HEK293 (cell line): ENCODE data around the gene LAG3.

Experiments
- CTCF ChIP-seq: fragments of 450-650 bp; formaldehyde crosslinking; IDR thresholded peaks from 2 replicates; pipeline ENCODE4 v1.5.1; 2016; ENCODE audit warnings: missing biosample characterization, missing genetic modification characterization
- KLF1 ChIP-seq: fragments of 450-650 bp; formaldehyde crosslinking; IDR thresholded peaks from 2 replicates; pipeline ENCODE4 v1.5.1; 2016; ENCODE audit warnings: missing biosample characterization, missing genetic modification characterization
- REST ChIP-seq: fragments of 450-650 bp; formaldehyde crosslinking; IDR thresholded peaks from 2 replicates; pipeline ENCODE4 v1.5.1; 2016; ENCODE audit warnings: missing biosample characterization, missing genetic modification characterization
- ZBTB26 ChIP-seq: fragments of 450-650 bp; formaldehyde crosslinking; optimal IDR thresholded peaks from 2 replicates; pipeline ENCODE3; 2016; ENCODE audit warnings: missing biosample characterization, mild to moderate bottlenecking, missing genetic modification characterization
- ZNF140 ChIP-seq: fragments of 450-650 bp; formaldehyde crosslinking; IDR thresholded peaks from 2 replicates; pipeline ENCODE4 v1.5.1; 2016; ENCODE audit warnings: missing biosample characterization, missing genetic modification characterization
- ZNF16 ChIP-seq: fragments of 450-650 bp; formaldehyde crosslinking; IDR thresholded peaks from 2 replicates; pipeline ENCODE4 v1.5.1; 2016; ENCODE audit warnings: low read depth, missing biosample characterization, missing genetic modification characterization
- ZNF37A ChIP-seq: fragments of 450-650 bp; IDR thresholded peaks from 2 replicates; pipeline ENCODE4 v1.5.1; 2018; ENCODE audit warnings: missing biosample characterization, missing genetic modification characterization
- TF ChIP-seq, protein P1 (sequence below): fragments of 450-650 bp; formaldehyde crosslinking; IDR thresholded peaks from 2 replicates; pipeline ENCODE4 v1.5.1; 2016; ENCODE audit warnings: missing biosample characterization, missing genetic modification characterization, low read depth
- TF ChIP-seq, protein P2 (sequence below): fragments of 450-650 bp; IDR thresholded peaks from 2 replicates; pipeline ENCODE4 v1.5.1; 2018; ENCODE audit warnings: missing biosample characterization, missing genetic modification characterization

GRCh38 chr12:6742834-6743233 lies 29.5 kb upstream of the LAG3 start:
- TF ChIP-seq ZBTB26 (tag by site-specific recombination) = no peak
- TF ChIP-seq, protein P1, sequence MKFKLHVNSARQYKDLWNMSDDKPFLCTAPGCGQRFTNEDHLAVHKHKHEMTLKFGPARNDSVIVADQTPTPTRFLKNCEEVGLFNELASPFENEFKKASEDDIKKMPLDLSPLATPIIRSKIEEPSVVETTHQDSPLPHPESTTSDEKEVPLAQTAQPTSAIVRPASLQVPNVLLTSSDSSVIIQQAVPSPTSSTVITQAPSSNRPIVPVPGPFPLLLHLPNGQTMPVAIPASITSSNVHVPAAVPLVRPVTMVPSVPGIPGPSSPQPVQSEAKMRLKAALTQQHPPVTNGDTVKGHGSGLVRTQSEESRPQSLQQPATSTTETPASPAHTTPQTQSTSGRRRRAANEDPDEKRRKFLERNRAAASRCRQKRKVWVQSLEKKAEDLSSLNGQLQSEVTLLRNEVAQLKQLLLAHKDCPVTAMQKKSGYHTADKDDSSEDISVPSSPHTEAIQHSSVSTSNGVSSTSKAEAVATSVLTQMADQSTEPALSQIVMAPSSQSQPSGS (tag by site-specific recombination) = no peak
- no peak for TF ChIP-seq CTCF
- TF ChIP-seq ZNF16 (tag by site-specific recombination) = no peak
- no peak for TF ChIP-seq KLF1 (tag by site-specific recombination)
- TF ChIP-seq, protein P2, sequence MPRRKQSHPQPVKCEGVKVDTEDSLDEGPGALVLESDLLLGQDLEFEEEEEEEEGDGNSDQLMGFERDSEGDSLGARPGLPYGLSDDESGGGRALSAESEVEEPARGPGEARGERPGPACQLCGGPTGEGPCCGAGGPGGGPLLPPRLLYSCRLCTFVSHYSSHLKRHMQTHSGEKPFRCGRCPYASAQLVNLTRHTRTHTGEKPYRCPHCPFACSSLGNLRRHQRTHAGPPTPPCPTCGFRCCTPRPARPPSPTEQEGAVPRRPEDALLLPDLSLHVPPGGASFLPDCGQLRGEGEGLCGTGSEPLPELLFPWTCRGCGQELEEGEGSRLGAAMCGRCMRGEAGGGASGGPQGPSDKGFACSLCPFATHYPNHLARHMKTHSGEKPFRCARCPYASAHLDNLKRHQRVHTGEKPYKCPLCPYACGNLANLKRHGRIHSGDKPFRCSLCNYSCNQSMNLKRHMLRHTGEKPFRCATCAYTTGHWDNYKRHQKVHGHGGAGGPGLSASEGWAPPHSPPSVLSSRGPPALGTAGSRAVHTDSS (tag by site-specific recombination) = no peak
- TF ChIP-seq ZNF140 (tag by site-specific recombination) = no peak
- TF ChIP-seq REST (tag by site-specific recombination) = no peak
- no peak for TF ChIP-seq ZNF37A
